LoVo (cell line): ENCODE measurements around the gene TRIM9.
A peak's percentile ranks its signal among the peaks of the same experiment; 100 is the strongest.
"Not testable (repeated sequence)": the region's sequence is repeated elsewhere in the genome, so short reads cannot be mapped to it uniquely, and the experiment has no call there.

Experiments
- DNase-seq: peaks from one replicate; pipeline ENCODE4 v3.0.0-alpha.2; 2016; ENCODE audit warnings: low spot score

Gene TRIM9

DNA sequence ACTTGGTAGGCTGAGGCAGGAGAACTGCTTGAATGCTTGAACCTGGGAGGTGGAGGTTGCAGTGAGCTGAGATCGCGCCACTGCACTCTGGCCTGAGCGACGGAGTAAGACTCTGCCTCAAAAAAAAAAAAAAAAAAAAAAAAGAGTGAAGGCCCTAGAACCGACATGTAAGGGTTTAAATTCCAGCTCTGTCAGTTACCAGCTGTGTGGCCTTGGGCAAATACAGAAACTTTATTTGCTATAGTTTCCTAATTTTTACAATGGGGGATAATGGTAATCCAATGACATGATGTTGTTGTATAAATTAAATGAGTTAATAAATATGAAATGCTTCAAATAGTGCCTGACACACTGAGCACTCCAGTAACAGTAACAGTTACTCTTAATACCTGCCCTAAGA is 131.0 kb downstream of the TRIM9 start:
- no peak for DNase-seq

DNA sequence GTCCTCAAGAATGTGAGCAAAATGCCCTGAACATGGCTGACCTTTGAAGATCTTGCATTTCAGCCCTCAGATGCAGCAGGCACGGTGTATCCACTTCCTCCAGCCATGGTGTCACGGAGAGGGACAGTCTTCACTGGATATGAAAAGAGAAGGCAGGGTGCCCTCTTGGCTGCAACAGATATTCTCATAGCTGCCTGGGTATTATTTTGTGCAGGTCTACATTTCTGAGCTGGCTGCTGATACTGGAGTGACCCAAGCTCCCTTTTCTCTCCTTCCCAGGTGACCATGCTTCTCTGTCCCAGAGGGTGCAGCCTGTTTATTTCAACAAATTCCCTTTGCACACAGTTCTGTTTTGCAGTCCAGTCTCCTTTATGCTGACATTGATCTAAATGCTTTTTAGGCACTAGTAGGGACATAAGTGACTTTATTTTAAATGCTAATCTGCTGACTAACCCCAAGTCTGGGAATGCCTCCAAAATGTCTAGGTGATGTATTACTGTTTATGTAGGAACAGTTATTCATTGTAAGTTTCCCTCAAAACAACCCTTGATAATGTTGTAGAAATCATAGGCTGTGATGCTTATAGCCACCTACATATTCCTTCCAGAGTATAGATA is 133.2 kb downstream of the TRIM9 start:
- no peak for DNase-seq

DNA sequence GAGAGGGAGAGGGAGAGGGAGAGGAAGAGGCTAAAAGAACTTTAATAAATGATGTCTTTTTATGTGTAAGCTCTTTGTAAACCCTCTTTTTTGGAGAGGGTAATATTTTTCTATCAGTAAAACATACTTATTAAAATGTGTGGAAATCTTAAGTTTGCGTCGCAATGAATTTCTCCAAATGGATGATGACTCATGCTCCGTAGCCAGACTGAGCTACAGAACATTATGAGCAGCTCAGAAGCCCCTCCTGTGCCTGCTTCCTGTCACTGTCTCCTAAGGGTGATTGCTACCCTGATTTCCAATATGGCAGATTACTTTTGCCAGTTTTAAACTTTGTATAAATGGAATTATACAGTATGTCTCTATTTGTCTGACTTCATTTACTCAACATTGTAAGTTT is 137.6 kb downstream of the TRIM9 start:
- no peak for DNase-seq

DNA sequence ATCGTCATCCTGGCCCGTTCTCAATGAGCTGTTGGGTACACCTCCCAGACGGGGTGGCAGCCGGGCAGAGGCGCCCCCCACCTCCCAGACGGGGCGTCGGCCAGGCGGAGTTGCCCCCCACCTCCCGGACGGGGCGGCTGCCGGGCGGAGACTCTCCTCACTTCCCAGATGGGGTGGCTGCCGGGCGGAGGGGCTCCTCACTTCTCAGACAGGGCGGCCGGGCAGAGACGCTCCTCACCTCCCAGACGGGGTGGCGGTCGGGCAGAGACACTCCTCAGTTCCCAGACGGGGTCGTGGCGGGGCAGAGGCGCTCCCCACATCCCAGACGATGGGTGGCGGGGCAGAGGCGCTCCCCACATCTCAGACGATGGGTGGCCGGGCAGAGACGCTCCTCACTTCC is 138.5 kb downstream of the TRIM9 start:
- not testable (repeated sequence) for DNase-seq

DNA sequence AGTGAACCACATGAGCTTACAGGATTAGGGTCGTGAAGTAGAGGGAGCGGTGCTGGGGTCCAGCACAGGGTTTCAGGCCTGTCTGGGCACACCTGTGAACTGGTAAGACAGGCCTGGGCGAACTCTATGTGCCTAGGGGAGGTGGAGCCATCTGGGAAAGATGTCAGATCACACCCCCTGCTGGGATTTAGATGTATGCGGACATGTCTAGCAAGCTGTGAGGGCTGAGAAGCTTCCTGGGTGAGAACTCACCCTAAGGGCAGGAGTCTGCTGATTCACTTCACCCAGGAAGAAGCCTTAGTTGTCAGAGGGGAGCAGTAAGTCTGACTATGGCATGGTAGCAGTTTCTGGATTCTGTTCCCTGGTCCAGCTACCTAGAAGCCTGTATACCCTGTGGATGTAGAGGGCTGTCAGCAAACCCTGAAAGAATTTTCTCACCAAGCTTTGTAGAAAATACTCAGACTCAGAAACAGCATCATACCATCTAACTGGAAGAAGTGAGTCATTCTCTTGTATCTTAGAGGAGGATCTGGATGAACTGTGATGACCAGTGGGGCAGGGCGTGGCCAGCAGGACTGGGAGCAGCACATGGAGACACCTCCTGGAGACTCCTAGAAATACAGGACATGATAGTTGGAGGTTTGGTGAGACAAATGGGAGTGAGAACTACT is 139.4 kb downstream of the TRIM9 start:
- DNase-seq = peak; percentile 77

DNA sequence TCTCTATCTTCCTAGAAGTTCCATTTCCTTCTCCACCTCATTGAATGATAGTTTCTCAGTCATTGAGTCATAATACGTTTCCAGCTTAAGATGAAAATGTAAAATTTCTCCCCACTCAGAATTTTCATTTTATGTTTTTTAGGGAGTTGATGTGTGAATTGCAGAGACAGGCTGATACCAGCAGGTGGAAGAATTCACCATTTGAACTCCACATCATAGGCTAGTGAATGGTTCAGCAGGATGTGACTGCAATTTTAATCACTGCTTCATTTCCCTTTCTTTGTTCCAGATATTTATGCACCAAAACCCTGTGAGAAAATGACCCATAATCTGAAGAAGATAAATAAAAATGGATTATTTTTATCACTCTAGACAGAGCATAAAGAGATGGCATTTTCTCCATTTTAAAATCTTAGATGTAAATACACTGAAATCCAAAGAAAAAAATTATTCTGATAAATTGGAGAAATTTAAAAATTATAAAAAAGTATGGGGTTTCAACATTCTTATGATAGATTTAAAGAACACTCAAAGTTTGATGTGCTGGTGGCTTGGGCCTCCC is 140.0 kb downstream of the TRIM9 start:
- no peak for DNase-seq

DNA sequence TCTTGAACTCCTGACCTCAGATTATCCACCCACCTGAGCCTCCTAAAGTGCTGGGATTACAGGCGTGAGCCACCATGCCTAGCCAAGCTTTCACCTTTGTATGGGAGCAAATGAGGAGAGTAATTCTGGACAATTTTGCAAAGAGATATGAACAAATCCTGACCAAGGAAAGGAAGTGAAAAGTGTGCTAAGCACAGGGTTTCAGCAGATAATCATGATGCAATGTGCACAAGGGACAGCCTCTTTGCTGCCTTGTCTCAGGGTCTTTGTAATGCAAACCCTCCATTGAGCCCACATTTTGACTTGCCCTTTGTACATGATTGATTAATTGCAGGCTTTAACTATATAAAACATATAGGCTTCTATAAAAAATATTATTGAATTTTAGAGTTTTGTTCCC is 141.4 kb downstream of the TRIM9 start:
- no peak for DNase-seq

DNA sequence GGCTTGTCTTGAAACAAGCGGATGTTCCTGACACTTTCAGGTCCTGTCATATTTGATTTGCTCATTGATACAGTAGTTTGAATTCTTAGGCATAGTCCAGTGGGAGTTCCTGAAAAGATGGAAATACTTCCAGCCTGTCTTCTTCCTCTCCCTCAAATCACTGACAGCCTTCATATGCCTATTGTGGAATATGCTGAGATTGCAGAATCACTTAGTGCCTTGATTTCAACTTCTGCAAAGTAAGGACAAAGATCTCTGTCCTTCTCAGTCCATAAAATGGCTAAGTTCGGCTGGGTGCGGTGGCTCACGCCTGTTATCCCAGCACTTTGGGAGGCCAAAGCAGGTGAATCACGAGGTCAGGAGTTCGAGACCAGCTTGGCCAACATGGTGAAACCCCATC is 143.9 kb downstream of the TRIM9 start:
- no peak for DNase-seq

DNA sequence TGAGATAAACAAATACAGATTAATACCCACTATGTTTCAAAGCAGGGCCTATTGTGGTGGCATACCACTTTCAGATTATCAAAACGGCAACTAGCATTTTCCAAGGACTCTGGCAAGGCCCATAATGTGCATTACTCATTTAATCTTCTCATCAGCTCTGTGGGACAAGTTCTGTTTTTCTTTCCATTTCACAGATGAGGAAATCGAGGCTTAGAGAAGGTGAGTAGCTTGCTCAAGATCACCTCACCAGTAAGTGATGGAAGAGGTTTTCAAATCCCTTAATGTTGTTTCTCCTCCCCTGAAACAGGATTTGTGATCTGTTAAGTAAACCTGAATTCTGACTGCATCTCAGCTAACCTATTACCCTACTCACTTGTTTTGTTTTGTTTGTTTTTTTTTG is 146.7 kb downstream of the TRIM9 start:
- no peak for DNase-seq

DNA sequence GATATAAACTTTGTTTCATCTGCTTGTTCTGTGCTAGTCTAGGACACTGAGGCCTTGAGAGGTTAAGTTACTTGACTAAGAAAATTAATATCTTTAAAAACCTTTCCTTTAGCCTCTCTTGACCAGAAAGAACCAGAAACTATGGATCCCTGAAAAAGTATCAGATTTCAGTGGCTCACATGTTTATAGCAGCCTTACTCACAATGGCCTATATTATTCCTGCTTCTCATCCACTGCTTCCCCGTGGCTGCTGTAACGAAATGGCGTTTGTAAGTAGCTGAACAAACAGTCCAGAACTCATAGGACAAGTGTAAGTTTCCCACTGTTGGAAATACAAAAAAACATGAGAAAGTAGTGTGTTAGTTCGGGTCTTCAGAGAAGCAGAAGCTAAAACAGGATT is 147.5 kb downstream of the TRIM9 start:
- DNase-seq = no peak

DNA sequence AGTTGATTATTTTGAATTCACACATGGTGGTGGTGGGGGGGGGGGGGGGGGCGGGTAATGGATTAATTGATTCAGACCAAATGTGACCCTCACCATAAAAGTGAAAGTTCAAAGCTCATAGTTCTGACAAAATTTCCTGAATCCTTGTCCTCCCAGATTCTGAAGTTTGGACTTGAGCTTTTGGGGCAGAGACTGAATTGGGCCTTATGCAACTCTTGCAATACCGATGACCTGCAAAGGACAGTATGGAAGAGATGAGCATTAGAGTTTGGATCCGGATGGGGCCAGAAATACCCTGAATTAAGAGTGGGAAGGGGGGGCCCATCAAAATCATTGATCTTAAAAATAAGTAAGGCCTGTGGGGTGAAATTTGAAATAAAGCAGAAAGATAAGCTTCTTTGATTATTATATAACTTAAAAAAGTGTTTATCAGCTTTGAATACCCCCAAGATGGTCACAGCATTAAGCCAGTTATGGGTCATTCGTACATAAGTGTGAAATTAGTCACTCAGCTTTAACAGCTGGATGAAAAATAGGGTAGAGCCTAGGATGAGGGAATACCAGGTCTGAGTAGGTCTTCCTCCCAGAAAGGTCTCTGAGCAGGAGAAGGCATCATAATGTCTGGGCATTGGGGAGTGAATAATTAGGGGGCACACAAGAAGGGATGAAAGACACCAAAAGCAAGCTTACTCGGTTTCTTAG is 148.5 kb downstream of the TRIM9 start:
- DNase-seq = no peak

DNA sequence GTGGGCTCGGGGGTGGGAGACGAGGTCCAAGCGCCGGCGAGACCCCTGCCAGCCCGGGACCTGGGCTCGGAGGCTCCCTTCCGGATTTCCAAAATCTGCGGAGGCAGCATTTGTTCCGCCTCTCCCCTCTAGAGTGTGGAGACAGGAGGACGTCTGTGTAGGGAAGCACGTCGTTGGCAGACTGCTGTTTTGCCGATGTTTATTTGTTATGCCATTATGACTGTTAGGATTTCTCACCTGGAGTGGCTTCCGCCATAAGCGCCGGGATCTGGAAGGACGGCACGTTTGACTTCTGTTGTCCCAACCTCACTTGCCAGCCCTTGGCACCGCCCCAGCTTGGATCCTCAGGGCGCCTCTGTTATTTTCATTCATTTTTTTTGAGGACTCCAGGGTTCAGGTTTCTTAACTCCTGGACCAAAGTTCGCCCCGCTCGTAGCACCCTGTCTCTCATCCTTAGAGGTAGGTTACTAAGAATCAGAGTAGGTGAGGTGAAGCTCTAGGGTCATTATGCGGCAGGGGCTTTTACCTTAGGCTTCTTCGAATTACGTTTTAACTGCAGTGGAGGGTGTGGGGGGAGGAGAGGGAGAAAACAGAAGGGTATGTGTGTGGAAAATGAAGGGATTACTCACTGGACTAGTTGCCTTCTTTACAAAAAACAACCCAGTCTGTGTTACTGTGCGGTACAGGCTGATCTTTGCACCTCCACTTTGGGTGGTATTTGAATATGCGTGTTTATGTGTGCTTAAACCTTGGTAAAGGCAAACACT is 150.1 kb downstream of the TRIM9 start:
- DNase-seq = peak; percentile 61

DNA sequence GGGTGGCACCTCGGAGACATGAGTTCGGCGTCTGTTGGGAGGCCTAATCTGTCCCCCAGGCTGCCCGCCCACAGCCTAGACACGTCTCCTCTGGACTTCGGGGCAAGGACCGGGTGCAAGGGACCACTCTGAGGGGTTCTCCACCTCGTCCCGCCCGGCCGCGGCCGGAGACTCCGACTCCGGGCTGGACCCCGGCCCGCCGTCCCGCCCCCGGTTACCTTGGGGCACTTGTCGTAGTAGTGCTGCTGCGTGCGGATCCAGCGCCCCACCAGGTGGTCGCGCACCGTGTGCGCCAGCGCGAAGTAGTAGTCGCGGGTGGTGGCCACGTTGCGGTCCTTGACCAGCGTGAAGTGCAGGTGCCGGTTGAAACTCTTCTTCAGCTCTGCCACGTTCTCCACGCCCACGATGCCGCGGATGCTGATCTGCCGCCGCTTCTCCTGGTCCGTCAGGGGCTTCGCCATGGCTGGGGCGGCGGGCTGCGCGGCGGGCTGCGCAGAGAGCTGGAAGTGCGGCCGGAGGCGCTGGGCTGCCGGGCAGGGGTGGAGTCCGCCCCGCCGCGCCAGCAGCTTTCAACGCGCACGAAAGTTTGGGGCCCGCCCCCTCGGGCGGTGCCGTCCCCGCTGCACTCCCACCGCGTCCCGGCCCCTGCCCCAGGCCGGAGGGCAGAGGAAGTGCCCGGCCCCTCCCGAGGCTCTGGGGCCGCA is 150.8 kb downstream of the TRIM9 start, which contains the start of gene PYGL:
TSS of gene PYGL (minus strand) at position 541 of the 704 bp plus-strand sequence. CDS start at position 461, 80 bp downstream.
- peak; percentile 72 for DNase-seq

DNA sequence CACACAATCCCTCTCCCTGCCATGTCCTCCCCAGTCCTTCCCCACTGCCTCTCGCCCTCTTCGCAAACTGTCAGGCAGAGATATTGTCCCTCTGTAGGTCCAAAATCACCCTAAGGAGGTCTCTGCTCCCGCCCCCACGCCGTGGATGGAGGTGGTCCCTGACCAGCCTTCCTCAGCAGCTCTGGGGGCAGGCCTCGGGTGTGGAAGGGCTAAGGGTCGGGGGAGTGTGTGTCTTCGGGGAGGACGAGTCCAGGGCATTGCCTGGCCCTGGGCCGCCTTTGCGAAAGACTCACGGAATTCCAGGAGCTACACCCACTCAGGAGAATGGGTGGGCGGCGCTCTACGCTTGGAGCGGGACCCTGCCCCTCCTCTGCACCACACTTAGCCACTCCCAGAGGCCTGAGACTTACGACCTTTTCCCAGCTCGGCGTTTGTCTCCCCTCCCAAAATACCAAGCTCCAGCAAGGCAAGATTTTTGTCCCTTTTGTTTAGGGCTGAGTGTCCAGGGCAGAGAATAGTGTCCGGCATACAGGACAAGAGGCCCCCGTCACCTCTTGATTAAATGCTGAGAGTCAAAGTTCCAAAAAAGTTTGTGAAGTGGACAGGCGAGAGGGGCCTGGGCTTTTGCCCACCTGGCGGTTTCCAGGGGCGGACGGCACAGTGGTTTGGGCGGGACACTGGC is 151.5 kb downstream of the TRIM9 start:
- DNase-seq = peak; percentile 43

DNA sequence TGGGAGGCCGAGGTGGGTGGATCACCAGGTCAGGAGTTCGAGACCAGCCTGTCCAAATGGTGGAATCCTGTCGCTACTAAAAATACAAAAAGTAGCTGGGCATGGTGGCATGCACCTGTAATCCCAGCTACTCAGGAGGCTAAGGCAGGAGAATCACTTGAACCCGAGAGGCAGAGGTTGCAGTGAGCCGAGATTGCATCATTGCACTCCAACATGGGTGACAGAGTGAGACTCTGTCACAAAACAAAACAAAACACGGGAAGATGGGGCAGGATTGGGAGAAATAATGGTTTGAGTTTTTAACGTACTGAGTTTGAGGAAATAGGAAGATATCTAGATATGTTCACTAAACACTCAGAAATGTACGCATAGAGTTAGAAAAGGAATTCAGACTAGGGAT is 153.3 kb downstream of the TRIM9 start:
- DNase-seq = not testable (repeated sequence)

DNA sequence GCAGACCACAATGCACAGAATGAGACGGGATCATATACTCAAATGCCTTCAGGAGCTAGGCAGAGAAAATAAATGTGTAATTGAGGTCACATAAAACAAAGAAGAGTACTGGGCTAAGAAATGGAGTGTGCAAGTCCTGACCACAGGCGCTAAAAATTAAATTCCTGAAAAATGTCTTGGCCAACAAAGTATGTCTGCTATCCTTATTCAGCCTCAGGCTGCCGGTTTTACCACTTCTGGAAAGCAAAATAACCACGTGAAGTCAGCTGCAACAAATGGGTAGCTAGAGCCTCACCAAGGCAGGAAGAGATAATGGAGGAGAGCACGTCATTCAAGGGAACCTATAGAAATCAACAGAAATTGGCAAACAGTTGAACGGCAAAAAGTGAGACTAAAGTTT is 153.8 kb downstream of the TRIM9 start:
- DNase-seq = no peak

DNA sequence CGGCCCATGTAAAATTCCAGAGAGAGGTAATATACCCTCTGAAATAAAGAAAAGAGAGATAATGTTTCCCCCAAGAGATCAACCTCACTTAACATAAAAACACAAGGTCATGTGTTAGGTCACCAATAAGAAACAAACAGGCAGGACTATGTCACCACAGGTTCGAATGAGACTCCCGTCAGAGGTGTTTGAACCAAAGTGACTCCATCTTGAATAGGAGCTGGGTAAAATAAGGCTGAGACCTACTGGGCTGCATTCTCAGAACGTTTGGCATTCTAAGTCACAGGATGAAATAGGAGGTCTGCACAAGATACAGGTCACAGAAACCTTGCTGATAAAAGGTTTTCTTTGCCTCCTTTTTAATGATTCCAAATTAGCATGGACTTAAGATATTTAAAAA is 157.1 kb downstream of the TRIM9 start:
- DNase-seq = no peak

DNA sequence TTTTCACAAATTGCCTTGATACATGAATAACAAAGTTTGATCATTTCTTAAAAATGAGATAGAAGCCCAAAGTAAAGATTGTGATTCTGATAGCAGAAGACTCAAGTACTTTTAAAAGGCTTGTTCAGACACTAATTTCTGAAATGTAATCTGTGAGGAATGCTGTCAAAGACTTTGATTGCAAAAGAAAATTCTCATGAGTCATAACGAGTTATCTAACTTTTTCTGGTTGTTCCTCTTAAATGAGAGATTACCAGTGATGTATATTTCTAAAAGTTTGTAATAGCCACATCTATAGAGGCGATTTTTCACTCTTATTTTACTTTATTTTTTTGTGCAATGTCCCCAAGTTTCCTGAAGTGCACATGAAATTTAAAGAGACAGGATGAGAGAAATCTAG is 157.6 kb downstream of the TRIM9 start:
- no peak for DNase-seq

DNA sequence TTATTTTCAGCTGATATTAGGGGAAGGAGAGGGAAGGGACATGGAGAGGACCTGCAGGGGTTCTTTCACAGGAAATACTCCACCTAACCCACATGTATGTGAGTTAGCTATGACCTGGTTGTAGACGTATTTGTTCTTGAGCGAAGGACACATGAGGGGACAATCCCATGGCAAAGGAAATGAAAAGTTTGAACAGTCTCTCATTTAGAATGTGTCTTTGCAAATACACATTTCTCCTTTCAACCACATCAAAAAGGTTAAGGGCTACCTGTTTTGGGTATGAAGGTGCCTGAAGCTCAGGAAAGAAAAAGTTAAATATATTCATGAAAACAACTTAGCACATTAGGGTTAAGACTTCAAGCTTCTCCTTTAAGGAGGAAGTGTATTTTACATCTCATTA is 158.0 kb downstream of the TRIM9 start:
- DNase-seq = no peak

DNA sequence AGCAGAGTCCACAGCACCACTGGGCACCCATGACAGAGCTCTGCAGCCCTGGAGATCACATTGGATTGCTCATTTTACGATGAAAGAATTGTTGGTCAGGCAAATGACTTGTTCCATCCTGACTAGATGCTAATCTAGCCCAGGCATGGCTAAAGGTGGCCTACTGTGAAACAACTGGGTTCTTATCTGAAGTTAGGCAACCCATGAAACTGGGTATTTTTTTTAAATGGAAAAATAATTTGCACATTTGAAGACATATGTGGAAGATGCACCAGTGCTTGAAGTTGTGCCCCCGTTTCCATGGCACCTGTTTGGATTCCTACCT is 158.9 kb downstream of the TRIM9 start:
- DNase-seq = no peak
